Activated CD8-positive, alpha-beta T cell treated with anti-CD3 and anti-CD28 coated beads, Interleukin-2, amount 10 ng/mL, durations not matched to agents 7 days and 5 days (primary cell): ENCODE measurements around the gene RXRA. TPM values are rescaled to one million over a fixed set of nuclear protein-coding genes. Genes with fewer than 3 reads are reported as not detected.

Experiments
- ATAC-seq: fragments of 150-1000 bp; cut with Tn5 transposase; one replicate; pipeline ENCODE4 v1.10.0; 2021; ENCODE audit warnings: moderate library complexity
- CTCF ChIA-PET: fragments of 350-600 bp; sonication (Branson Sonifier 250); formaldehyde crosslinking; loops from one replicate; lab custom pipeline; 2021; ENCODE audit warnings: antibody characterized with exemption; lab: Charles Lee
- POLR2A ChIA-PET: fragments of 350-600 bp; sonication (Branson Sonifier 250); formaldehyde crosslinking; loops from one replicate; lab custom pipeline; 2021; ENCODE audit warnings: antibody characterized with exemption; lab: Charles Lee
- DNase-seq: peaks from one replicate; pipeline ENCODE4 v3.0.0-alpha.2; 2020
- H3K27ac Mint-ChIP-seq: one replicate; pipeline ENCODE4 v1.8.0; 2021; ENCODE audit warnings: mild to moderate bottlenecking, mixed read lengths
- H3K27me3 Mint-ChIP-seq: one replicate; pipeline ENCODE4 v1.8.0; 2021; ENCODE audit warnings: low read depth, mixed read lengths
- H3K36me3 Mint-ChIP-seq: one replicate; pipeline ENCODE4 v1.8.0; 2021; ENCODE audit warnings: low read depth, mixed read lengths
- H3K4me1 Mint-ChIP-seq: one replicate; pipeline ENCODE4 v1.8.0; 2021; ENCODE audit warnings: low read depth, mixed read lengths
- H3K4me3 Mint-ChIP-seq: one replicate; pipeline ENCODE4 v1.8.0; 2021; ENCODE audit warnings: mild to moderate bottlenecking, mixed read lengths
- H3K9me3 Mint-ChIP-seq: one replicate; pipeline ENCODE4 v1.8.0; 2022; ENCODE audit warnings: mixed read lengths; ENCODE audit not compliant: insufficient read depth
- total RNA-seq, 2 experiments: library from RNA; stranded (reverse); gene quantifications; one replicate each; pipeline ENCODE4 v1.2.3, GENCODE V29; 2021

The RXRA gene
- total RNA-seq, 2 experiments from 2014 or later, result 3.8 to 4.2 TPM

DNA sequence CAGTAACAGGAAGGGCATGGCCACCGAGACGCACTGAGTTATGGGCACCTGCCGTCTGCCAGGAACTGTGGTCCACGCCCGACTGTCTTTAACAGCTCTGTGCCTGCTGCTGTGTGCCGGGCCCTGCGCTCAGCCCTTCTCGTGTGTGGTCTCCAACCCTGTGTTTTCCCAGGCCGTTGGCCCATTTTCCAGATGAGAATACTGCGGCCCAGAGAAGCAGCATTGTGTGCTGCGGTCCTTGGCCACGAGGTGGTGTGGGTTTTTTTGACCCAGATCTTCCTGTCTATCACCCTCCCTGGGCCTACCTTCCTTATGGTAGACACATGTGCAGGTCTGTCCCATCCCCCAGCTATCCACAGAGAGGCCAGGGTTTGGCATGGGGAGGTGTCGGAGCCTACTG lies 47.0 kb downstream of the RXRA start:
- Mint-ChIP-seq H3K9me3 (no peaks in the 10 kb centered on the region), H3K36me3 (no peaks in the 10 kb centered on the region), H3K4me1 (no peaks in the 10 kb centered on the region), H3K27ac (no peak overlapping the region), H3K27me3 (peaks cover 3% of the 10 kb centered on the region), H3K4me3 (no peak overlapping the region)
- ChIA-PET CTCF (no interaction called here), POLR2A (no interaction called here)
- ATAC-seq, result no peak
- no peak for DNase-seq

DNA sequence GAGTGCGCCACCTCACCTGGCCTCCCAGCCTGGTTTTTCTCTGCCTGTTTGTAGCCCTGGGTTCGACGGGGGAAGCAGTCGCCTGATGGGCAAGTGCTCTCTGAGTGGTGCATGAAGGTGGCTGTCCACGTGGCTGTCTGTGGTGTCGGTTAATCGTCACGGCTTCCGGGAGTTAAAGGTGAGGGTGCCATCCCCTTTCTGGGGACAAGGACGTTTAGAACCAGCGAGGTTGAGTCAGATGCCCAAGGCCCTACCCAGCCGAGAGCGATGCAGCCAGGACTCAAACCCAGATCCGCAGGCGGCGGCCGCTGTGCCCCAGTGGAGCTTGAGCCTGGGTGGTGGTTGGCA lies 47.7 kb downstream of the RXRA start:
- DNase-seq (no peak), ATAC-seq (no peak)
- no peaks in the 10 kb centered on the region for H3K4me1 Mint-ChIP-seq
- H3K27me3 Mint-ChIP-seq, result peaks cover 3% of the 10 kb centered on the region
- POLR2A ChIA-PET, result no interaction called here
- H3K4me3 Mint-ChIP-seq, result no peak overlapping the region
- no peaks in the 10 kb centered on the region for H3K36me3 Mint-ChIP-seq
- CTCF ChIA-PET, result no interaction called here
- no peak overlapping the region for H3K27ac Mint-ChIP-seq
- H3K9me3 Mint-ChIP-seq, result no peaks in the 10 kb centered on the region

DNA sequence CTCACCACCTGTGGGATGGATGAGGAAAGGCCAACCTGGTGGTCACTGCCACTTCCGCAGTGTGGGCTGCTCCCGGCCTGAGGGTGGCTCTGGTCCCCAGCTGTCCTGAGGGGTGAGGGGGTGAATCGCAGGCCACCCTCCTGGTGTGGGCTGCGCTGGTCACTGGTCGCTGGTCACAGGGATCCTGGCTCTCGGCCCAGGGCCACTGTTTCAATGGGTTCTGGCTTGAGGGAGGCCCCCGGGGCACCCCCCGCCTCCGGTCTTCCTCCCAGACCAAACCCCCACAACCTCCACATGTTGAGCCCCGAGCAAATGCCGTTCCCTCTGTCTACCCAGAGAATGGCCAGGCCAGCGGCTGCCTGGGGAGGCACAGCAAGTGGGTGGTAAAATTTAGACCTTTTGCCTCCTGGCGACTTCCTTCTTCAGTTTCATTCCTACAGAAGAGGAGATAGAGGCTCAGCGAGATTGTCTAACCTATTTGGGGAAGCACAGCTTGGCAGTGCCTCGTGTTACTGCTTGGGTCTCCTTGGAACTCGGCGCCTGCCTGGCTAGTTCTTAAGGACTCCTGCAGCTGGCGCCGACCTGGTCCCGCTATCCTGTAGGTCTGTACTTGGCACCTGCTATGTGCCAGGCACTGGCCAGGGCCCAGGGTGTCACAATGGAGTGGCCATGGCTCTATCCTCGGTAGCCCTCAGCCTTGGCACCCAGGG lies 48.2 kb downstream of the RXRA start:
- Mint-ChIP-seq H3K4me3 (no peak overlapping the region), H3K36me3 (no peaks in the 10 kb centered on the region), H3K27me3 (peaks cover 3% of the 10 kb centered on the region), H3K4me1 (no peaks in the 10 kb centered on the region), H3K27ac (no peak overlapping the region), H3K9me3 (no peaks in the 10 kb centered on the region)
- POLR2A ChIA-PET, result no interaction called here
- DNase-seq (no peak), ATAC-seq (no peak)
- CTCF ChIA-PET, result no interaction called here

DNA sequence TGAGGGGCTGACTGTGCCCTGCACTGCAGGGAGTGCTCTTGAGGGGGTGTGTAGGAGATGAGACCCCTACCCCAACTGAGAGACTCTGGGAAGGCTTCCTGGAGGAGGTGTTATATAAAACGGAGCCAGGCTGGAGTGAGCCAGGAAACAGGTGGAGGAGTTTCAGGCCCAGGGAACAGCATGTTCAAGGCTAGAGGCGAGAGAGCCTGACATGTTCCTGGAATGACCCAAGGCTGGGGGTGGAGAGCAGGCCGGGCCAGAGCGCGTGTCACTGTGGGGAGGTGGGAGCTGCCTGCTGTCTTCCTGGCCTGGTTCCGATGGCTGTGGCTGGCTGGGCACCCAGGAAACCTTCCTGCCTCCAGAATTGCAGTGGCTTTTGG lies 48.7 kb downstream of the RXRA start:
- Mint-ChIP-seq H3K9me3 (no peaks in the 10 kb centered on the region), H3K4me1 (no peaks in the 10 kb centered on the region), H3K27ac (no peak overlapping the region), H3K4me3 (no peak overlapping the region), H3K36me3 (no peaks in the 10 kb centered on the region), H3K27me3 (peaks cover 3% of the 10 kb centered on the region)
- no peak for DNase-seq
- ChIA-PET POLR2A (no interaction called here), CTCF (no interaction called here)
- ATAC-seq, result no peak

DNA sequence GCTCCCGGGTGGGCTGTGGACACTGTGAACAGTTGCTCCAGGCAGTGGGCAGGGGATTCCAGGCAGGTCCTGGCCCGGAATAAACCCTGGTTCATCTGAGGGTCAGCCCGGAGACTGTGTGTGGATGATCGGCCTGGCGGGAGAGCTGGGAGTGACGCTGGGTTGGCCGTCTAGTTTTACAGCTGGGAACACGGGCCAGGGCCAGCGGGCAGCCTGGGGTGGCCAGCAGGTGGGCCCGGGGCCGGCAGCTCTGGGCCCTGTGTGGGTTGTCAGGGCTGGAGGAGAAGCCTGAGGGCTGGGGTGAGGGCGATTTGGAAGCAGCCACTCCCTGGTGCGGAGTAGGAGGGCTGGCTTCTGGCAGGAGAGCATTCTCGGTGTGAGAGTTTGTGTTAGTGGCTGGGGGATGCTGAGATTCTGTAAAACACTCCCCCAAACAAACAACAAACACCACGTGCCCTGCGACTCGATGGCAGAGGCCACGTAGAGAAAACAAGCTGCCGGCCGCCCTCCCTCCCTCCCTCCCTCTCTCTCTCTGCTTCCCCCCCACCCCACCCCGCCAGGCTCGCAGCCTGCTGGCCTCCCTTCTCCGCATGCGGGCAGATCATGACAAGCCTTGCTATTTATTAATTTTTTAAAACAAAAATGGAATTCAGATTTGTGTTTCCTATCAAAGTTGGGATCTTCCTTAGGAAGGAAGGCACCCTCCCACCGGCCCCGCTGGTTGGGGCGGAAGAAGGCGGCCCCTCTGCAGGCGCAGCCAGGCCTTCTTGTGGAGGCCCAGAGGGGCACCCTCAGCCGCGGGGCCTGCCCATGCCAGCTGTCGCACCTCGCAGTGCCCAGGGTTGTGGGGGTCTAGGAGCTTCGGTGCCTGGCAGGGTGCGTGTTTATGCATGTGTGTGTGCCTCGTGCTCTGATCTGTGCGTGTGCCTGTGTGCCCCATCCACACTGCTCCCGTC lies 49.5 kb downstream of the RXRA start:
- ChIA-PET POLR2A (no interaction called here), CTCF (no interaction called here)
- ATAC-seq (no peak), DNase-seq (no peak)
- Mint-ChIP-seq H3K9me3 (no peaks in the 10 kb centered on the region), H3K27me3 (peaks cover 3% of the 10 kb centered on the region), H3K27ac (no peak overlapping the region), H3K4me1 (no peaks in the 10 kb centered on the region), H3K36me3 (no peaks in the 10 kb centered on the region), H3K4me3 (no peak overlapping the region)

DNA sequence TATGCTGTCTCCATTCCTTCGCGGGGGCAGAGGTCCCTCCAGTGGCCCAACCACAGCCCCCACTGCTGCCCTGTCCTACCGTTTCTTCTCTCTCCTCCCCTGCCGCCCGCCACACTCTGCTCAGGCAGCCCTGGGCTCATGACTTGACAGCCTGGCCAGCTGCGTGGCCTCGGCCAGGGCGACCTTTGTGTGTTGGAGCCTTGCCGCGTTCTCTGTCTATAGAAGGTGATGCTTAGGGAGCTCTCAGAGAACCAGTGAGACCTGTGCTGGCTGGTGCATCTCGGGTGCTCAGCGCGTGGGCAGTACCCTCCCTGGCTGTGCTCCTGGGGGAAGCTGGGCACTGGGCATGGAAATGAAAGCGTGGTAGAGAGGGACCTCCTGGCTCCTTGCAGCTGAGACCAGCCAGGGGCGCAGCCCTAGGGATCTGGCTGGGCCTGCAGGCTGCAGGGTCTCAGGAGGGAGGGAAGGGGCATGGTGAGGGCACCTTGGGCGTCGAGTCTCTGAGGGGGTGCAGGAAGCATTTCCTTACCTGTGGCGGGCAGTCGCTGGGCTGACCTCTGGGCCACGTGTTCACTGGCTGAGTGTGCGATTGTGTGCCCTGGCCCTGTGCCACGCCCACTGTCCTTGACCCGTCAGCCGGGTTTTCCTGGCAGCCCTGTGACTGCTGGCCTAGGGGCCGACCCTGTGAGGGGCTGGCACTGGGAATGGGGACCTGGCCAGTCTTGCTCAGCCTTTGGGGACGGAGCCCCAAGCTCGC lies 50.3 kb downstream of the RXRA start:
- POLR2A ChIA-PET, result no interaction called here
- H3K9me3 Mint-ChIP-seq, result no peaks in the 10 kb centered on the region
- no peak overlapping the region for H3K27ac Mint-ChIP-seq
- CTCF ChIA-PET, result no interaction called here
- H3K36me3 Mint-ChIP-seq, result no peaks in the 10 kb centered on the region
- DNase-seq (no peak), ATAC-seq (no peak)
- peaks cover 6% of the 10 kb centered on the region for H3K4me1 Mint-ChIP-seq
- peaks cover 3% of the 10 kb centered on the region for H3K27me3 Mint-ChIP-seq
- no peak overlapping the region for H3K4me3 Mint-ChIP-seq

DNA sequence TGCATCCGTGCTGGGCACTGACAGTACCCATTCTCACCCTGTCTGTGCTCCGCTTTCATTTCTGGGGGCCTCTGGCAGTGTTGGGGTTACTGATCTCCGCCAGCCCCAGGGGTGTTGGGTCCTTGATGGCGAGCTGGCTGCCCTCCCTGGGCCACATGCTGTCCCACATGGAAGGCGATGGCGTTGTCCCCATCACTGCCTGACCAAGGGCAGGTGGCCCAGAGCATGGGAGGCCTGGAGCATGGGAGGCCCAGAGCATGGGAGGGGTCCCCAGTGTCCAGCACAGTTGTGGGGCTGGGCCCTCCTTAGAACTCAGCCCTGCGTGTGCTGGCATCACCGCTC lies 50.9 kb downstream of the RXRA start:
- H3K9me3 Mint-ChIP-seq, result no peaks in the 10 kb centered on the region
- ChIA-PET CTCF (no interaction called here), POLR2A (no interaction called here)
- no peak for DNase-seq
- peaks cover 11% of the 10 kb centered on the region for H3K4me1 Mint-ChIP-seq
- no peaks in the 10 kb centered on the region for H3K36me3 Mint-ChIP-seq
- no peak overlapping the region for H3K4me3 Mint-ChIP-seq
- no peak for ATAC-seq
- peaks cover 3% of the 10 kb centered on the region for H3K27me3 Mint-ChIP-seq
- no peak overlapping the region for H3K27ac Mint-ChIP-seq

DNA sequence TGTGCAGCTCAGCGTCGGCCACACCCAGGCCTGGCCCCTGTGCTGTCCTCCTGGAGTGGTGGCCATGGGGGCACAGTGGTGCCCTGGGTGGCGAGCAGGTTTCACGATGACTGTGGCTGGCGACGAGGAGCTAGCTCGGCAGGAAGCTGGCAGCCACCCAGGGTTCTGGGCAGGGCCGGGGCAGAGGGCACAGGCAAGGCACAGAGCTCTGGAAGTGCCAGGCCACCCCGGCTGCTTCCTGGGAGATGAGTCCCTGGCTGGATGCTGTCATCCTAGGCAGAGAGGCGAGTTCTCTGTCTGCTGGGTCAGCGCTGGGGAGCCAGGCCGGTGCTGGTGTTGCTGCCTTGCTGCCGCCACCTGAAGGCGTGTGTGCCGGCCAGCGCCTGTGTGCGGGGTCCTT lies 51.7 kb downstream of the RXRA start:
- DNase-seq, result no peak
- H3K27ac Mint-ChIP-seq, result no peak overlapping the region
- peaks cover 20% of the 10 kb centered on the region for H3K4me1 Mint-ChIP-seq
- no peak overlapping the region for H3K4me3 Mint-ChIP-seq
- H3K9me3 Mint-ChIP-seq, result no peaks in the 10 kb centered on the region
- POLR2A ChIA-PET, result no interaction called here
- CTCF ChIA-PET, result interaction anchor here (1.0 kb wide), 1 partner anchor 14 kb away, joined by 3 read pairs; no protein-coding TSS in a partner anchor
- H3K27me3 Mint-ChIP-seq, result peaks cover 3% of the 10 kb centered on the region
- no peak for ATAC-seq
- no peaks in the 10 kb centered on the region for H3K36me3 Mint-ChIP-seq

DNA sequence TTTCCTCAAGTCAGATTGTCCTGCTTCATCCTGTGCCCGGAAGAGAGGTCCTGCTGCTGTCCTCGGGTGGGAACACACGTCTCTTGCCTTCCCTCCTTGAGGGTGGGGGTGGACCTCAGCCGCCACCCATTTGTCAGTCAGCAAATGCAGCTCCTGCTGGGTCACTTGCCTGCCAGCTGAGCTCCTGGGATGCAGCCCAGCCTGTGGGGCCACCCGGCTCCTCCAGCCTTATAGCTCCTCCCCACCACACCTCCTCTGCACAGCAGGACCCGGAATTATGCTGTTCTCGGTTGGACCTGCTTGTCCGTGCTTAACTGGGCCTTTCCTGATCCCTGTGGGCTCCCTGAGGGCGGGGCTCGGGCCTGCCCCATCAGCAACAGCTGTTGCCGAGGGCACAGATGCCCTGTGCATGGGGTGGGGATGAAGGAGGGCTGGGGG lies 52.7 kb downstream of the RXRA start:
- Mint-ChIP-seq H3K9me3 (no peaks in the 10 kb centered on the region), H3K27me3 (peaks cover 3% of the 10 kb centered on the region), H3K27ac (no peak overlapping the region), H3K36me3 (no peaks in the 10 kb centered on the region), H3K4me3 (no peak overlapping the region), H3K4me1 (peaks cover 26% of the 10 kb centered on the region)
- no peak for DNase-seq
- CTCF ChIA-PET, result no interaction called here
- ATAC-seq, result no peak
- POLR2A ChIA-PET, result interaction anchor here (0.6 kb wide), 1 partner anchor 243 kb away, joined by 4 read pairs; the partner anchor contains the start of gene WDR5

DNA sequence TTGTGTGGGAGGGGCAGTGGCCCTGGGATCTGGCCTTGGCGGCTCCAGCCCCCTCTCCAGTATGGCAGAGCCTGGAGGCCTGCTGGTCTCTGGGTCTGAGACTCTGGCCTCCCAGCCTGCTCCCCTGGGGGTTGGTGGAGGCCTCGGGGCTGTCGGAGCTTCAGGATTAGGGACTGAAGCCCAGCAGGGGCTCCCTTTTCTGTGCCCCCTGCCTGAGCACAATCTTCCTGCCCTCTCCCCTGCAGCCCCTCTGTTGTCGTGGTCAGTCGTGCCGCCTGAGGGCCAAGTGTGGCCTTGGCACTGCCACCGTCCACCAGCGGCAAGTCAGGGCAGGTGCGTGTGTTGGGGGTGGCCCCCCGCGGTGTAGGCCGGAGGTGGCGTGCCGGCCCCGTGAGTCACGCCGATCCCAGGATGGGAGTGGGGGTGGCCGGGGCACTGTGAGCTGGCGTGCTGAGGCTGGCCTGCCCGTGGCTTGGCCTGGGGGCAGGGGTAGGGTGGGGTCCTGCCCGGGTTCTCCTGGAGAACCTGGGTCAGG lies 53.6 kb downstream of the RXRA start:
- H3K27me3 Mint-ChIP-seq, result peaks cover 7% of the 10 kb centered on the region
- H3K36me3 Mint-ChIP-seq, result no peaks in the 10 kb centered on the region
- DNase-seq, result no peak
- H3K9me3 Mint-ChIP-seq, result no peaks in the 10 kb centered on the region
- H3K4me1 Mint-ChIP-seq, result peaks cover 26% of the 10 kb centered on the region
- ATAC-seq, result no peak
- POLR2A ChIA-PET, result no interaction called here
- no peak overlapping the region for H3K27ac Mint-ChIP-seq
- CTCF ChIA-PET, result interaction anchor here (1.2 kb wide), 1 partner anchor 27 kb away, joined by 3 read pairs; no protein-coding TSS in a partner anchor
- no peak overlapping the region for H3K4me3 Mint-ChIP-seq

DNA sequence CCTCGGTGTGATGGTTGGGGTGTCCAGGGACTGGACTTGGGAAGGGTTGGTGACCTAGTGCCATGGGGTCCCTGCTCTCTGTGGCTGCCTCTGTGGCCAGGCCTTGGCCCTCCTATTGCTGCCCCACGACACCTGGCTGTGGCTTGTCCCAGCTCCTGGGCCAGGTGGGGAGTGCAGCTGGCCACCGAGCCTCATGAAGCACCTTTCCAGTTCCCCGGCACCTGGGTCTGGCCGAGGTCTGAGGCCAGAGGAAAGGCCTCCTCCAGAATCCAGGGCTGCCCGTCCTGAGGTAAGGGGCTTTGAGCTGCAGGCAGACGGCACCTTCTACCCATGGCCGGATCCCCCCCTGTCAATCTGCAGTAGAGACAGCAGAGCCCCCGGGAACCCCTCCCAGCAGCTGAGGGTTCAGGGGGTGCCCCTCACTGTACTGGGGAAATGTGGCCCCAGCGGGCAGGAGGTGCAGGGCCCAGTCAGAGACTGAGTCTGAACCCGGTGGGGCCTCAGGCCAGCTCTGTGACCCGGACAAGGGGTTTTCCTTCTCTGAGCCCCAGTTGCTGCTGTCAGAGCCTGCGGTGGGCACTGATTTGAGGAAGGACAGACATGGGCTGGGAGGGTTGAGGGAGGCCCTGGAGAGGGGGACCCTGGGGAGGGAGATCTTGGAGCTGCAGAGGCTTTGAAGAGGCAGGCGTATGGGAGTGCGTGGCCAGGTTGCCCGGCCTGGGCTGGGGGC lies 54.5 kb downstream of the RXRA start:
- H3K27ac Mint-ChIP-seq, result no peak overlapping the region
- no peak overlapping the region for H3K4me3 Mint-ChIP-seq
- H3K36me3 Mint-ChIP-seq, result no peaks in the 10 kb centered on the region
- ChIA-PET POLR2A (interaction anchor here (0.9 kb wide), 1 partner anchor 12 kb away, joined by 3 read pairs; no protein-coding TSS in a partner anchor), CTCF (interaction anchor here (1.2 kb wide), 1 partner anchor 27 kb away, joined by 3 read pairs; no protein-coding TSS in a partner anchor)
- peaks cover 26% of the 10 kb centered on the region for H3K4me1 Mint-ChIP-seq
- DNase-seq (no peak), ATAC-seq (no peak)
- H3K9me3 Mint-ChIP-seq, result no peaks in the 10 kb centered on the region
- peaks cover 7% of the 10 kb centered on the region for H3K27me3 Mint-ChIP-seq
